Lower leg skin (tissue), 3 donors: ENCODE results near the gene MX1.

Experiments
- CTCF ChIP-seq, 3 donors: fragments of 450-650 bp; IDR thresholded peaks; one replicate each; pipeline ENCODE4 v1.5.1; 2016; ENCODE audit warnings: antibody characterized with exemption in 3 of 3, mild to moderate bottlenecking in 3 of 3, moderate library complexity in 2 of 3
- POLR2A ChIP-seq, 2 donors: fragments of 450-650 bp; IDR thresholded peaks; one replicate each; pipeline ENCODE4 v1.6.1; 2016 to 2017; ENCODE audit warnings: antibody characterized with exemption in 2 of 2, mild to moderate bottlenecking in 1 of 2, moderate library complexity in 1 of 2

GRCh38 chr21:41501919-41502318, 75.9 kb downstream of the MX1 start:
- no peak for TF ChIP-seq CTCF (IDR thresholded peaks at IDR 0.05)
- no peak for TF ChIP-seq POLR2A (IDR thresholded peaks at IDR 0.05)
